GM23338 (cell line): Measurements from ENCODE around the gene MSMB. TPM values are rescaled to one million over a fixed set of nuclear protein-coding genes. Genes with fewer than 3 reads are reported as not detected.

ENCODE experiments used
- ATAC-seq: fragments of 200-7000 bp; cut with Tn5 transposase; 3 replicates; pipeline ENCODE4 v1.9.1; 2020
- DNase-seq: peaks from one replicate; pipeline ENCODE4 v3.0.0-alpha.2; 2015; ENCODE audit warnings: low spot score
- H2AFZ ChIP-seq: fragments of 200-600 bp; sonication (generic); 2 replicates; pipeline ENCODE4 v1.8.0; 2016; ENCODE audit warnings: antibody characterized with exemption, mild to moderate bottlenecking, moderate library complexity
- H3F3A ChIP-seq: fragments of 200-600 bp; sonication (generic); replicated peaks from 2 replicates; pipeline ENCODE4 v1.8.0; 2017; ENCODE audit warnings: antibody characterized with exemption, mixed run types, low read depth
- H3K27ac ChIP-seq: fragments of 200-600 bp; sonication (generic); 2 replicates; pipeline ENCODE4 v1.6.1; 2016; ENCODE audit warnings: low read depth
- H3K27me3 ChIP-seq: fragments of 200-600 bp; sonication (generic); 2 replicates; pipeline ENCODE4 v1.8.0; 2016; ENCODE audit warnings: mild to moderate bottlenecking, mixed run types, moderate library complexity; ENCODE audit not compliant: insufficient read depth
- H3K36me3 ChIP-seq: fragments of 200-600 bp; sonication (generic); 2 replicates; pipeline ENCODE4 v1.8.0; 2016; ENCODE audit warnings: mild to moderate bottlenecking; ENCODE audit not compliant: insufficient read depth
- H3K4me1 ChIP-seq: fragments of 200-600 bp; sonication (generic); 2 replicates; pipeline ENCODE4 v1.8.0; 2016; ENCODE audit warnings: mild to moderate bottlenecking, moderate library complexity; ENCODE audit not compliant: insufficient read depth
- H3K4me2 ChIP-seq: fragments of 200-600 bp; sonication (generic); 2 replicates; pipeline ENCODE4 v1.7.1; 2017; ENCODE audit warnings: mixed run types
- H3K4me3 ChIP-seq: fragments of 200-600 bp; sonication (generic); 2 replicates; pipeline ENCODE4 v1.6.1; 2016; ENCODE audit warnings: mixed run types
- H3K79me2 ChIP-seq: fragments of 200-600 bp; sonication (generic); replicated peaks from 2 replicates; pipeline ENCODE4 v1.8.0; 2017; ENCODE audit warnings: mild to moderate bottlenecking; ENCODE audit not compliant: insufficient read depth
- H3K9me2 ChIP-seq: fragments of 200-600 bp; sonication (generic); 2 replicates; pipeline ENCODE4 v1.8.0; 2017; ENCODE audit not compliant: insufficient read depth
- H4K20me1 ChIP-seq: fragments of 200-600 bp; sonication (generic); replicated peaks from 2 replicates; pipeline ENCODE4 v1.8.0; 2017; ENCODE audit warnings: mild to moderate bottlenecking; ENCODE audit not compliant: insufficient read depth
- H3K27ac Mint-ChIP-seq: 2 replicates; pipeline ENCODE4 v1.8.0; 2020; ENCODE audit warnings: inconsistent platforms, mild to moderate bottlenecking, moderate library complexity, mixed read lengths
- H3K27me3 Mint-ChIP-seq: 3 replicates; pipeline ENCODE4 v1.8.0; 2022; ENCODE audit warnings: low read depth, mild to moderate bottlenecking, moderate library complexity, mixed read lengths, inconsistent platforms; ENCODE audit not compliant: insufficient read depth, poor library complexity
- H3K36me3 Mint-ChIP-seq: 3 replicates; pipeline ENCODE4 v1.8.0; 2021; ENCODE audit warnings: low read depth, mild to moderate bottlenecking, inconsistent platforms, moderate library complexity, mixed read lengths
- H3K4me1 Mint-ChIP-seq: 3 replicates; pipeline ENCODE4 v1.8.0; 2020; ENCODE audit warnings: mild to moderate bottlenecking, inconsistent platforms, mixed read lengths
- H3K4me3 Mint-ChIP-seq: 3 replicates; pipeline ENCODE4 v1.8.0; 2021; ENCODE audit warnings: moderate library complexity, mild to moderate bottlenecking, inconsistent platforms, mixed read lengths
- H3K9me3 Mint-ChIP-seq: 3 replicates; pipeline ENCODE4 v1.8.0; 2020; ENCODE audit warnings: moderate library complexity, mild to moderate bottlenecking, inconsistent platforms, mixed read lengths
- CREB1 ChIP-seq: fragments of 250-450 bp; sonication (Bioruptor Pico); IDR thresholded peaks from 2 replicates; pipeline ENCODE4 v1.5.0; 2020; ENCODE audit warnings: low read depth, mild to moderate bottlenecking, moderate library complexity
- EZH2 ChIP-seq: fragments of 200-600 bp; sonication (generic); IDR thresholded peaks from one replicate; pipeline ENCODE4 v1.8.0; 2017; ENCODE audit warnings: antibody characterized with exemption, mild to moderate bottlenecking, low read depth; ENCODE audit not compliant: unreplicated experiment
- EZH2phosphoT487 ChIP-seq: fragments of 200-600 bp; sonication (generic); IDR thresholded peaks from one replicate; pipeline ENCODE4 v1.8.1; 2018; ENCODE audit warnings: antibody characterized with exemption; ENCODE audit not compliant: unreplicated experiment
- JUNB ChIP-seq: IDR thresholded peaks from one replicate; pipeline ENCODE4 v1.6.1; 2016; ENCODE audit warnings: antibody characterized with exemption; ENCODE audit not compliant: unreplicated experiment
- NANOG ChIP-seq: IDR thresholded peaks from 2 replicates; pipeline ENCODE4 v1.6.1; 2016; ENCODE audit warnings: antibody characterized with exemption, borderline replicate concordance
- STAT1 ChIP-seq: IDR thresholded peaks from one replicate; pipeline ENCODE4 v1.6.1; 2016; ENCODE audit warnings: antibody characterized with exemption; ENCODE audit not compliant: unreplicated experiment
- ZNF114 ChIP-seq: fragments of 250-450 bp; sonication (Bioruptor Pico); IDR thresholded peaks from 2 replicates; pipeline ENCODE4 v1.5.0; 2020; ENCODE audit warnings: mild to moderate bottlenecking, moderate library complexity
- ZNF331 ChIP-seq: fragments of 250-450 bp; sonication (Bioruptor Pico); IDR thresholded peaks from 2 replicates; pipeline ENCODE4 v1.5.0; 2020; ENCODE audit warnings: low read depth, mild to moderate bottlenecking, moderate library complexity
- polyA plus RNA-seq: library from polyadenylated mRNA; unstranded; fragments of >200 nt; fragmentation: Nextera tagmentation; extraction: Ambion mirVana; gene quantifications from 2 replicates; pipeline ENCODE4 v1.2.1, GENCODE V29; 2016
- total RNA-seq: library from RNA; depleted of rRNA; stranded (reverse); fragments of >200 nt; shearing (Covaris generic); gene quantifications from 2 replicates; pipeline ENCODE4 v1.2.3, GENCODE V29; 2014
- TF ChIP-seq, protein P1 (sequence below): fragments of 250-450 bp; sonication (Bioruptor Pico); IDR thresholded peaks from 2 replicates; pipeline ENCODE4 v1.5.0; 2020; ENCODE audit warnings: mild to moderate bottlenecking, moderate library complexity

The MSMB gene
- total and polyA plus RNA-seq, 2 experiments from 2014 or later = not detected

- Mint-ChIP-seq H3K27me3 (peaks cover 4% of the 10 kb centered on the region), H3K9me3 (no peaks in the 10 kb centered on the region), H3K27ac (no peak overlapping the region), H3K4me1 (no peaks in the 10 kb centered on the region), H3K4me3 (no peak overlapping the region), H3K36me3 (no peaks in the 10 kb centered on the region)
- Histone ChIP-seq H3K79me2 (no peaks in the 10 kb centered on the region), H3K27me3 (no peaks in the 10 kb centered on the region), H2AFZ (no peak overlapping the region), H3F3A (no peaks in the 10 kb centered on the region), H4K20me1 (no peaks in the 10 kb centered on the region), H3K4me1 (no peaks in the 10 kb centered on the region), H3K9me2 (0 out of 2 replicates have a peak, but pooled peaks cover 3% of the 10 kb centered on the region), H3K4me3 (no peak overlapping the region), H3K36me3 (no peaks in the 10 kb centered on the region), H3K4me2 (no peak overlapping the region), H3K27ac (no peak overlapping the region)
- ATAC-seq (no peak), DNase-seq (no peak)
- TF ChIP-seq JUNB (no peak), CREB1 (CRISPR knock-in tag) (no peak), EZH2 (no peak), STAT1 (no peak), ZNF114 (CRISPR knock-in tag) (no peak), ZNF331 (CRISPR knock-in tag) (no peak)
- TF ChIP-seq, protein P1, sequence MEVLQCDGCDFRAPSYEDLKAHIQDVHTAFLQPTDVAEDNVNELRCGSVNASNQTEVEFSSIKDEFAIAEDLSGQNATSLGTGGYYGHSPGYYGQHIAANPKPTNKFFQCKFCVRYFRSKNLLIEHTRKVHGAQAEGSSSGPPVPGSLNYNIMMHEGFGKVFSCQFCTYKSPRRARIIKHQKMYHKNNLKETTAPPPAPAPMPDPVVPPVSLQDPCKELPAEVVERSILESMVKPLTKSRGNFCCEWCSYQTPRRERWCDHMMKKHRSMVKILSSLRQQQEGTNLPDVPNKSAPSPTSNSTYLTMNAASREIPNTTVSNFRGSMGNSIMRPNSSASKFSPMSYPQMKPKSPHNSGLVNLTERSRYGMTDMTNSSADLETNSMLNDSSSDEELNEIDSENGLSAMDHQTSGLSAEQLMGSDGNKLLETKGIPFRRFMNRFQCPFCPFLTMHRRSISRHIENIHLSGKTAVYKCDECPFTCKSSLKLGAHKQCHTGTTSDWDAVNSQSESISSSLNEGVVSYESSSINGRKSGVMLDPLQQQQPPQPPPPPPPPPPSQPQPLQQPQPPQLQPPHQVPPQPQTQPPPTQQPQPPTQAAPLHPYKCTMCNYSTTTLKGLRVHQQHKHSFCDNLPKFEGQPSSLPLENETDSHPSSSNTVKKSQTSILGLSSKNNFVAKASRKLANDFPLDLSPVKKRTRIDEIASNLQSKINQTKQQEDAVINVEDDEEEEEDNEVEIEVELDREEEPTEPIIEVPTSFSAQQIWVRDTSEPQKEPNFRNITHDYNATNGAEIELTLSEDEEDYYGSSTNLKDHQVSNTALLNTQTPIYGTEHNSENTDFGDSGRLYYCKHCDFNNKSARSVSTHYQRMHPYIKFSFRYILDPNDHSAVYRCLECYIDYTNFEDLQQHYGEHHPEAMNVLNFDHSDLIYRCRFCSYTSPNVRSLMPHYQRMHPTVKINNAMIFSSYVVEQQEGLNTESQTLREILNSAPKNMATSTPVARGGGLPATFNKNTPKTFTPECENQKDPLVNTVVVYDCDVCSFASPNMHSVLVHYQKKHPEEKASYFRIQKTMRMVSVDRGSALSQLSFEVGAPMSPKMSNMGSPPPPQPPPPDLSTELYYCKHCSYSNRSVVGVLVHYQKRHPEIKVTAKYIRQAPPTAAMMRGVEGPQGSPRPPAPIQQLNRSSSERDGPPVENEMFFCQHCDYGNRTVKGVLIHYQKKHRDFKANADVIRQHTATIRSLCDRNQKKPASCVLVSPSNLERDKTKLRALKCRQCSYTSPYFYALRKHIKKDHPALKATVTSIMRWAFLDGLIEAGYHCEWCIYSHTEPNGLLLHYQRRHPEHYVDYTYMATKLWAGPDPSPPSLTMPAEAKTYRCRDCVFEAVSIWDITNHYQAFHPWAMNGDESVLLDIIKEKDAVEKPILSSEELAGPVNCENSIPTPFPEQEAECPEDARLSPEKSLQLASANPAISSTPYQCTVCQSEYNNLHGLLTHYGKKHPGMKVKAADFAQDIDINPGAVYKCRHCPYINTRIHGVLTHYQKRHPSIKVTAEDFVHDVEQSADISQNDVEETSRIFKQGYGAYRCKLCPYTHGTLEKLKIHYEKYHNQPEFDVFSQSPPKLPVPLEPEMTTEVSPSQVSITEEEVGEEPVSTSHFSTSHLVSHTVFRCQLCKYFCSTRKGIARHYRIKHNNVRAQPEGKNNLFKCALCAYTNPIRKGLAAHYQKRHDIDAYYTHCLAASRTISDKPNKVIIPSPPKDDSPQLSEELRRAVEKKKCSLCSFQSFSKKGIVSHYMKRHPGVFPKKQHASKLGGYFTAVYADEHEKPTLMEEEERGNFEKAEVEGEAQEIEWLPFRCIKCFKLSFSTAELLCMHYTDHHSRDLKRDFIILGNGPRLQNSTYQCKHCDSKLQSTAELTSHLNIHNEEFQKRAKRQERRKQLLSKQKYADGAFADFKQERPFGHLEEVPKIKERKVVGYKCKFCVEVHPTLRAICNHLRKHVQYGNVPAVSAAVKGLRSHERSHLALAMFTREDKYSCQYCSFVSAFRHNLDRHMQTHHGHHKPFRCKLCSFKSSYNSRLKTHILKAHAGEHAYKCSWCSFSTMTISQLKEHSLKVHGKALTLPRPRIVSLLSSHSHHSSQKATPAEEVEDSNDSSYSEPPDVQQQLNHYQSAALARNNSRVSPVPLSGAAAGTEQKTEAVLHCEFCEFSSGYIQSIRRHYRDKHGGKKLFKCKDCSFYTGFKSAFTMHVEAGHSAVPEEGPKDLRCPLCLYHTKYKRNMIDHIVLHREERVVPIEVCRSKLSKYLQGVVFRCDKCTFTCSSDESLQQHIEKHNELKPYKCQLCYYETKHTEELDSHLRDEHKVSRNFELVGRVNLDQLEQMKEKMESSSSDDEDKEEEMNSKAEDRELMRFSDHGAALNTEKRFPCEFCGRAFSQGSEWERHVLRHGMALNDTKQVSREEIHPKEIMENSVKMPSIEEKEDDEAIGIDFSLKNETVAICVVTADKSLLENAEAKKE (CRISPR knock-in tag) = no peak
Observed at GRCh38 chr10:46068905-46069304, 22.8 kb upstream of the MSMB start.

DNA sequence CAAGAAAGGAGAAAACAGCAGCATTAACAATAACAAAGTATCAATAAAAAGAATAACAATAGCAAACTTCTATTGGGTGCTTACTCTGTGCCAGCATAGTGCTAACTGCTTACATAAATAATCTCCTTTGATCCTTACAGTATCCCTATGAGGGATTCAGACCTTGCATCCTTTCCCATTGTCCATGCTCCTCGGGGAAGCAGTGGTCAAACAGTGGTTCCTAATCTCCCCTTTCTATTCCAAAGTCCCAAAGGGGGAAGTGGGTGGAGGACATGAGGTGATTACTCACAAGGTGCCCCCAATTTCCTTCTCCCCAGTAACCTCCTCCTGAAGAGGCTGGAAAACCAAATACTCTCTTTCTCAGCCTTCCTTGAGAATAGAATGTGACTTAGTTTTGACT lies 22.0 kb upstream of the MSMB start:
- H3K4me3 ChIP-seq = no peak overlapping the region
- Mint-ChIP-seq H3K9me3 (no peaks in the 10 kb centered on the region), H3K27me3 (peaks cover 4% of the 10 kb centered on the region), H3K4me1 (no peaks in the 10 kb centered on the region), H3K36me3 (no peaks in the 10 kb centered on the region), H3K4me3 (no peak overlapping the region), H3K27ac (no peak overlapping the region)
- H3K27ac ChIP-seq = no peak overlapping the region
- 0 out of 2 replicates have a peak, but pooled peaks cover 3% of the 10 kb centered on the region for H3K9me2 ChIP-seq
- H3F3A ChIP-seq = no peaks in the 10 kb centered on the region
- no peaks in the 10 kb centered on the region for H3K36me3 ChIP-seq
- H3K79me2 ChIP-seq = no peaks in the 10 kb centered on the region
- DNase-seq = no peak
- H3K27me3 ChIP-seq = no peaks in the 10 kb centered on the region
- no peaks in the 10 kb centered on the region for H3K4me1 ChIP-seq
- peak overlapping the region; percentile 56; the same call in 1 of the 2 replicates for H2AFZ ChIP-seq
- ATAC-seq = peak; percentile 54
- no peak overlapping the region for H3K4me2 ChIP-seq
- no peaks in the 10 kb centered on the region for H4K20me1 ChIP-seq
- TF ChIP-seq JUNB = no peak
- no peak for TF ChIP-seq NANOG
- no peak for TF ChIP-seq EZH2phosphoT487
